OCI-M2 (cell line): Measurements from ENCODE around the gene LARP4.
"Not testable (repeated sequence)": the region's sequence is repeated elsewhere in the genome, so short reads cannot be mapped to it uniquely, and the experiment has no call there.

ENCODE experiments used
- DNase-seq: peaks from one replicate; lab custom pipeline; 2025; ENCODE audit not compliant: unreplicated experiment; lab: John Stamatoyannopoulos, UW

LARP4 gene

GRCh38 chr12:50477241-50477832 lies 76.7 kb downstream of the LARP4 start:
- no peak for DNase-seq

- no peak for DNase-seq
Observed at GRCh38 chr12:50482571-50482970, 81.9 kb downstream of the LARP4 start.

- DNase-seq, result no peak
Observed at GRCh38 chr12:50483488-50483887, 82.8 kb downstream of the LARP4 start.

GRCh38 chr12:50488801-50489200 lies 88.1 kb downstream of the LARP4 start:
- no peak for DNase-seq

GRCh38 chr12:50498119-50498518 lies 97.4 kb downstream of the LARP4 start:
- not testable (repeated sequence) for DNase-seq

- DNase-seq, result peak; percentile 81
Observed at GRCh38 chr12:50504798-50505674, 104.4 kb downstream of the LARP4 start, which contains the start of gene DIP2B. DIP2B (plus strand) TSS chr12:50504985; CDS start chr12:50505141, 156 bp downstream.

GRCh38 chr12:50505675-50506530 lies 105.2 kb downstream of the LARP4 start:
- DNase-seq, result no peak

- DNase-seq, result no peak
Observed at GRCh38 chr12:50506753-50507473, 106.2 kb downstream of the LARP4 start.

- DNase-seq, result no peak
Observed at GRCh38 chr12:50507474-50507838, 106.8 kb downstream of the LARP4 start.

- no peak for DNase-seq
Observed at GRCh38 chr12:50507930-50508329, 107.2 kb downstream of the LARP4 start.

GRCh38 chr12:50508414-50508813 lies 107.7 kb downstream of the LARP4 start:
- no peak for DNase-seq

- no peak for DNase-seq
Observed at GRCh38 chr12:50508970-50509663, 108.4 kb downstream of the LARP4 start.

GRCh38 chr12:50514526-50515276 lies 114.0 kb downstream of the LARP4 start:
- DNase-seq, result no peak

GRCh38 chr12:50515587-50515986 lies 114.9 kb downstream of the LARP4 start:
- no peak for DNase-seq

GRCh38 chr12:50517421-50518048 lies 116.8 kb downstream of the LARP4 start:
- no peak for DNase-seq

- DNase-seq, result no peak
Observed at GRCh38 chr12:50518090-50518489, 117.4 kb downstream of the LARP4 start.

GRCh38 chr12:50519353-50519752 lies 118.7 kb downstream of the LARP4 start:
- DNase-seq, result no peak

GRCh38 chr12:50520416-50521207 lies 119.9 kb downstream of the LARP4 start:
- no peak for DNase-seq
